Activated CD4-positive, alpha-beta T cell treated with anti-CD3 and anti-CD28 coated beads, Interleukin-2, Interleukin-6, amounts not matched to agents 100 ng/mL and 50 ng/mL, durations not matched to agents 16 hours and 8 hours (primary cell): ENCODE data around the gene SART1.
A peak's percentile ranks its signal among the peaks of the same experiment; 100 is the strongest.

ENCODE experiments used
- DNase-seq: peaks from one replicate; pipeline ENCODE4 v3.0.0-alpha.2; 2020

The SART1 gene

GRCh38 chr11:65967329-65967934, 5.9 kb downstream of the SART1 start:
- DNase-seq: no peak

DNA sequence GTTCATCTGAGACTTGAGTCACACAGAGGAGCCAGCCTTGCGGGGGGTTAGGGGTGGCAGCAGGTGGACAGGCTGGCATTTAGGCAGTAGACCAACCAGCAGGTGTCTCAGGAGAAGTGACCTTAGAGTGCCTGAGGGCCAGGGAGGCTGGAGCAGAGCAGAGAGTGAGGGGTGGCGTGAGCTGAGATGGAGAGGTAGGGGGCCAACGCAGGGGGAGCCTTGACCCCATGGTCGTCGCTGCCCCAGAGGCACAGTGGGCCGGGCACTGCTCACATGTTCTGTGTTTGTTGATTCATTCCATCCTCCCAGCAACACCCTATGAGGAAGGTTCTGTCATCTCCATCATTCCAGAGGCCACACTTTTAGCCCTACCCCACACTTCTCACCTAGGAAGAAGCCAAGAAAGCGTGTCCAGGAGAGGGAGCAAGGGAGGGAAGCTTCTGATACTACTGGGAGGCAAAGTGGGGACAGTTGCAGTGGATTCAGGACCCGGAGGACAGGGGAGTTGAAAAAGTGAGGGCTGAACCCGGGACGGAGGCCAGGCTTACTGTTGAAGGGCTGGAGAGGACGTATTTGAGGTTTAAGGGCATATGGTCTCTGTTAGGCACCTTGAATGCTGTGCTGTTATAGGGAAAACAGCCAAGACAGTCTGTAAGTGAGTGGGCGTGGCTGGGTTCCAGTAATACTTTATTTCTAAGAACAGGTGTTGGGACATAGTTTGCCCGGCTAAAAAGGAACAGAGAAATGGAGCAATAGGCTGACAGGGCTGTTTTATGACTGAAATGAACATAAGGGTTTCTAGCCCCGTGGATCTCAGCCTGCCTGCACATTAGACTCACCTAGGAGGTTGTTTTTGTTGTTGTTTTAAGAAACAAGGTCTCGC, 7.3 kb downstream of the SART1 start:
- DNase-seq: no peak

- no peak for DNase-seq
These were observed 10.6 kb downstream of the SART1 start for GRCh38 chr11:65972116-65972515.

DNA sequence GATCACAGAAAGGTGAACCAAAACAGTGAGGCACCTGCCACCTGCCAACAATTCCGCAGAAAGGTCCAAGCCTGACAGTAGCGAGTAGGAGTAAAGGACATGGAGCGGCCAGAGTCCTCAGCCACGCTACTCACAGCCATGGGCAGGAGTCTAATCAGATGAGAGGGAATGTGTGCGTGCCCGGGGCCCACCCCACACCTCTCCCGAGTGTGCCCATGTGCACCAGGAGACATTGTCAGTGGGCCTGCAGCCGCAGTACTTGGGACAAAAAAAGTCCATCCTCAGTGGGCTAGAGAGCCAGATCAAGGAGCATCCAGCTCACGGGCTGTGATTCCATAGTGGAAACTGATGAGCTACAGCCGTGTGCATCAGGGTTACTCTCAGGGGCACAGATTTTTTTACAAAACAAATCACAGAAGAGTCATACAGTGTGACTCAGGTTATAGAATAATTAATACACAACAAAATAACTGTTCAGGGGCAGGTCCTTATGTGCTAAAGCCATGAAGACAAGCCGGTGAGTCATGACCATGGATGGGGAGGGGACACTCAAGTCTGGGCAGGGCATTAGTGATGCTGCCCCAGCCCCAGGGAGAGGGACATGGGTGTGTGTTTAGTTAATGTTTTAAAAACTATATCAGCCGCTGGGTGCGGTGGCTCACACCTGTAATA, 12.0 kb downstream of the SART1 start:
- no peak for DNase-seq

DNA sequence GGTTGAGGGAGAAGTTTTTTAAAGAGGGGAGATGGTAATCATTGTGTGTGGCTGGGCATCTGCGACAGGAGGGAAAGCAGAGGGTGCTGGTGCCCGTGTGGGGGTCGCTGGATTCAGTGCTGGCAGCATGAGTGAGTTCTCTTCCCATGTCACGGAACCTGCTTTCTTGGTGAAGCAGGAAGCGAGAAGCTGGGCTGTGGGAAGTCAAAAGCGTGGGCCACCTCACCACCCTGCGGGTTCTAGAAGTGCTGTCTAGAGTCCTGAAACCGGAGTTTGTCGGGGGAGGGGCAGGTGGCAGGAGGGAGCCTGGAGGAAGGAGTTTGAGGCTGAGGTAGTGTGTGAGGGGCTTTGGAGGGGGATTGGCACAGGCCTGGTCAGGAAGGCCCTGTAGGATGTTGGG, 14.2 kb downstream of the SART1 start:
- DNase-seq: no peak

GRCh38 chr11:65976216-65977176, 15.0 kb downstream of the SART1 start:
- DNase-seq: no peak

GRCh38 chr11:65977621-65978390, 16.3 kb downstream of the SART1 start:
- no peak for DNase-seq

DNA sequence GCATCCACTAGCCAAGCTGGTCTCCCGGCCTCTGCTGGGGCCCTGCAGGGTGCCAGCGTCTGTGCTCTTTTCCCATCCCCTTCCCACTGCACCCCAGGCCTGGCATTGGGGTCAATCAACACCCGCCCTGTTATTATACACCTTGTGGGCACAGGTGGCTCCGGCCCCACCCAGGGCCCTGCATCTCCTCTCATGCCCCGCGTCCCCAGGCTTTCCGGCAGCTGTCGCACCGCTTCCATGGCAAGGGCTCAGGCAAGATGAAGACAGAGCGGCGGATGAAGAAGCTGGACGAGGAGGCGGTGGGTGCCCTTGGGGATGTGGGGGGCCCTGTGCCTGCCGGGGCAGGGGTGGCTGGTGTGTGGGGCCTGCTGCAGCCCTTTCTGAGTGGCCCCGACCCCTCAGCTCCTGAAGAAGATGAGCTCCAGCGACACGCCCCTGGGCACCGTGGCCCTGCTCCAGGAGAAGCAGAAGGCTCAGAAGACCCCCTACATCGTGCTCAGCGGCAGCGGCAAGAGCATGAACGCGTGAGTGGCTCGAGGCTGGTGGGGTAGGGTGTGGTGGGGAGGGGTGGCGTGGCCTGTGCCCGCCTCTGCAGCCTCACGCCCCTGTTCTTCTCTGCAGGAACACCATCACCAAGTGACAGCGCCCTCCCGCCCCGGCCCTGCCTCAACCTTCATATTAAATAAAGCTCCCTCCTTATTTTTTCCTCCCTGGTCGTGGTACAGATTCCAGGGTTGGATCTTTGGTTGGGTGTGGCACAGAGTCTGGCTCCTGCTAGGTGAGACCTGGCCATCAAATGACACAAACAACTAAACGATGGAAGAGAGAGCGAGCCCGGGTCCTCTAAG, 17.1 kb downstream of the SART1 start:
- no peak for DNase-seq

DNA sequence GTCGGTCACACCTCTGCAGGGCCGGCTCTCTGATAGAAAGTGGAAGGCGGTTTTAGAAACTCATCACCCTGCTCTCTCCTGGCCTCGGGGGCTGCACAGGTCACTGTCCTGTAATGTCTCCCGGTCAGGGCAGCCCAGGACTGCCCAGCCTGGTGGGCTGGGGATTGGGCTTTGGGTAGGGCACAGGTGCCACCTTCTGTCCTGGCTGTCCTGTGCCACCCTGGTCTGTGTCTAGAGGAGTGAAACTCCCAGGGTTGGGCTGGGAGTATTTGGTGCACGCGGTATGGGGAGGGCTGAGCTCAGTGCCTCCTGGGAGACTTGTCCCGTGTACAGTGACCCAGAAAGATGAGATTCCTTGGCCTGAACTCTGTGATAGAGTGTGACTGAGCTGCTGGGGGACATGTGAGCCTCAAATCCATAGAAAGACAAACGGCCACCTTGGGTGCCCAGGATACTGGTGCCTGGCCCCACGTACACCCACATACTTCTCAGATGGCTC, 17.8 kb downstream of the SART1 start:
- no peak for DNase-seq

- DNase-seq: no peak
These were observed 19.7 kb downstream of the SART1 start for GRCh38 chr11:65981101-65981740.

DNA sequence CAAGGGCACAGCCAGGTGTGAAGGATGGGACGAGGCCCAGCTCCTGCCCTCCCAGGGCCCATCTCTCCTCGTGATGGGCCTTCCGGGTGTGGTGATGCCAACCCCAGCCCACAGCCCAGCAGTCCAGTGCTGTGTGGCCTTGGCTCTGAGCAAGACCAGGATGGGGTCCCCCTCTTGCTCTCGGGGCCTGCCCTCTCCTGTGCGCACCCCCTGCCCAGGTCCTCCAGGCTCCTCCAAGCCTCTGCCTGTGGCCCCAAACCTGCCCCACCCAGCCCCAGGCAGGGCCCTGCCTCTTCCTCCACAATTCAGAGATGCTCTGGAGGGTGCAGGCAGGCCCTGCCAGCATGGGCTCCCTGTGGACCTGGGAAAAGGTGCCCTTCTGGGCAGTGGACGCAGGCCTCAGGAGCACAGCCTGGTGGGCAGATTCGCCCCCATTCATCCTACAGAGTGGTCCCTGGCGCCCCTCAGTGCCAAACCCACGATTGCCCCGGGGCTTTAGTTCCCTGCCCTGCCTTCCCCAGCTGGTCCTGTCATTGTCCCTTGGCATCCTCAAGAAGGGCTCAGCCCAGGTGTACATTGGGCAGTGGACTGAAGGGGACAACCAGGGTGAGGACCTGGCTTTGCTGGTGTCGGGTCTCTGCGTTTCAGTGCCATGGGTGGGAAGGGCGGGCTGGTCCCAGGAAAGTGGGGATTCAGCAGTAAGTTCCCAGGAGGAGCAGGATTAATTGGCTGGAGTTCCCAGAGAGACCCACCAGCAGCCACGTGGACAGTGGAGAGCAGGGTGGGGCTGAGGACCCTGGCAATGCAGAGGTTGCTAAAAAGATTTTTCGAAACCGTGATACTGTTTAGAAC, 20.7 kb downstream of the SART1 start:
- no peak for DNase-seq

GRCh38 chr11:65982824-65983588, 21.5 kb downstream of the SART1 start:
- no peak for DNase-seq

- DNase-seq: no peak
These were observed 22.1 kb downstream of the SART1 start for GRCh38 chr11:65983589-65983987.

DNA sequence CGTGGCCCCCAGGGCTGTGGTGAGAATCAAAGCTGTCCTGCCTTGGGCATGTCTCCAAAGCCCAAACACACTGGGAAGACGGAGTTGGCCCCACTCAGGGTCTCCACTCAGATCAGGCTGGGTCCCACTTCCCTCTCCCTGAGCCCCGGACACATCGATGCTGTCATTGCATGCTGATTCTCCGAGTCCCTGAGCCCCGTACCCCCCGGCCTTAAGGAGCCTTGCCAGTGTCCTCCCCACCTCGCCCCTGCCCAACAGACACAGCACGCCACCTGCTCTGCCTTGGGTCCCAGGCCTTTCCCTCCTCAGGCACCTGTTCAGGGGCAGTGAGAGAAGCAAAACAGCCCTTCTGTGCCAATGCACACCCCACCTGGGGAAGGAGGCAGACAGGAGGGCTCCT, 25.8 kb downstream of the SART1 start:
- no peak for DNase-seq

- peak; percentile 96 for DNase-seq
These were observed 27.5 kb downstream of the SART1 start for GRCh38 chr11:65988791-65989592.

DNA sequence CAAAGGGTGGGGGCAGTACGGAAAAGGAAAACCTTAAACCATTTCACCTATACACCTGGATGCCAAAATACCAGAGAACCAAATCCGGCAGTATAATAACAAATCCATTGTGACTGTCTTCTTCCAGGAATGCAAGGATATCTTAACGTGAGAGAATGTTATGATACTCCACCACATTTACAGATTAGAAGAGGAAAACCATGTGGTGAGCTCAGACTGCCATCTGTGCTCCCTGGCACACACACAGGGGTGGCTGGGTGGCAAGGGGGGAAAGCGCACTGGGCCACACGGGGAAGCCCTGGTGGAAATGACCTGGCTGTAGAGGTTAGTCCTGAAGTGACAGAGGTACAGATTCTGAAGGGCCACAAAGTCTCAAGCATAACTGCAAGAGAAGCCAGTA, 30.5 kb downstream of the SART1 start:
- DNase-seq: no peak

GRCh38 chr11:65997286-65997685, 35.8 kb downstream of the SART1 start:
- no peak for DNase-seq
